22Rv1 (cell line): Measurements from ENCODE around the gene ADGRE2.
A peak's percentile ranks its signal among the peaks of the same experiment; 100 is the strongest.

Experiments
- H3K27ac ChIP-seq: fragments of 450-650 bp; 2 replicates; pipeline ENCODE4 v1.5.1; 2017
- ZFX ChIP-seq: fragments of 450-650 bp; IDR thresholded peaks from 2 replicates; pipeline ENCODE4 v1.6.1; 2017; ENCODE audit warnings: antibody characterized with exemption, borderline replicate concordance
- TF ChIP-seq, protein P1 (sequence below): fragments of 450-650 bp; IDR thresholded peaks from 2 replicates; pipeline ENCODE4 v1.5.1; 2017; ENCODE audit warnings: mild to moderate bottlenecking

Gene ADGRE2

GRCh38 chr19:14694641-14695266 is 83.6 kb downstream of the ADGRE2 start:
- TF ChIP-seq, protein P1, sequence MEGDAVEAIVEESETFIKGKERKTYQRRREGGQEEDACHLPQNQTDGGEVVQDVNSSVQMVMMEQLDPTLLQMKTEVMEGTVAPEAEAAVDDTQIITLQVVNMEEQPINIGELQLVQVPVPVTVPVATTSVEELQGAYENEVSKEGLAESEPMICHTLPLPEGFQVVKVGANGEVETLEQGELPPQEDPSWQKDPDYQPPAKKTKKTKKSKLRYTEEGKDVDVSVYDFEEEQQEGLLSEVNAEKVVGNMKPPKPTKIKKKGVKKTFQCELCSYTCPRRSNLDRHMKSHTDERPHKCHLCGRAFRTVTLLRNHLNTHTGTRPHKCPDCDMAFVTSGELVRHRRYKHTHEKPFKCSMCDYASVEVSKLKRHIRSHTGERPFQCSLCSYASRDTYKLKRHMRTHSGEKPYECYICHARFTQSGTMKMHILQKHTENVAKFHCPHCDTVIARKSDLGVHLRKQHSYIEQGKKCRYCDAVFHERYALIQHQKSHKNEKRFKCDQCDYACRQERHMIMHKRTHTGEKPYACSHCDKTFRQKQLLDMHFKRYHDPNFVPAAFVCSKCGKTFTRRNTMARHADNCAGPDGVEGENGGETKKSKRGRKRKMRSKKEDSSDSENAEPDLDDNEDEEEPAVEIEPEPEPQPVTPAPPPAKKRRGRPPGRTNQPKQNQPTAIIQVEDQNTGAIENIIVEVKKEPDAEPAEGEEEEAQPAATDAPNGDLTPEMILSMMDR, result no peak
- TF ChIP-seq ZFX, result no peak
- no peak overlapping the region for H3K27ac ChIP-seq

GRCh38 chr19:14689598-14690503 is 88.5 kb downstream of the ADGRE2 start, which contains the start of gene ZNF333:
Gene ZNF333 (plus strand): TSS chr19:14690048. CDS start chr19:14693492, 3,444 bp downstream.
- TF ChIP-seq ZFX, result no peak
- TF ChIP-seq, protein P1, result no peak
- H3K27ac ChIP-seq, result peak within 1 kb of the TSS; percentile 89

GRCh38 chr19:14686411-14686810 is 91.9 kb downstream of the ADGRE2 start:
- TF ChIP-seq, protein P1, result peak; percentile 61
- TF ChIP-seq ZFX, result no peak
- no peak overlapping the region for H3K27ac ChIP-seq

- no peak overlapping the region for H3K27ac ChIP-seq
- no peak for TF ChIP-seq ZFX
- TF ChIP-seq, protein P1, result no peak
Measured at GRCh38 chr19:14683439-14683838, 94.9 kb downstream of the ADGRE2 start.
